A172 (cell line): ENCODE measurements around the gene GALNT14. TPM values are rescaled to one million over a fixed set of nuclear protein-coding genes. Genes with fewer than 3 reads are reported as not detected.

Experiments
- DNase-seq: peaks from one replicate; pipeline ENCODE4 v3.0.0-alpha.2; 2015; ENCODE audit warnings: low spot score
- total RNA-seq: library from RNA; depleted of rRNA; stranded (reverse); fragments of >200 nt; shearing (Covaris generic); gene quantifications from 2 replicates; pipeline ENCODE4 v1.2.3, GENCODE V29; 2014

The GALNT14 gene
- total RNA-seq, 1 experiment from 2014 or later = not detected

DNA sequence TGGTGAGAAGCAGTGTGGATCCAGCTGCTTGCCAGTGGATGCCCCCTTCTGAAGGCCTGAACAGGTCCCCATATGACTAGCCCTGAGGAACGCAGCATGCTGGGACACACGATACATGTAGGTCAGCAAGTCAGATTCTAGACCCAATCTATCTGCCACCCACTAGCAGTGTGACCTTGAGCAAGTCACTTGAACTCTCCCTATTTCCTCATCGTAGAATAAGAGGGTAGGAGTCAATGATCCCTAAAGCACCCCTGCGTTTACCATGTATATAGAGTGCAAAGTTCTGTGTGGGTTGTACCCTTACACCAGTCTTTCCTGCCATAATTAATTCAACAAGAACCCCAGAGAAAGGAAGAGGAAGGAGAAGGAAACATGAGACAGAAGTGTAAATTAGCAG, 123.7 kb downstream of the GALNT14 start:
- no peak for DNase-seq

DNA sequence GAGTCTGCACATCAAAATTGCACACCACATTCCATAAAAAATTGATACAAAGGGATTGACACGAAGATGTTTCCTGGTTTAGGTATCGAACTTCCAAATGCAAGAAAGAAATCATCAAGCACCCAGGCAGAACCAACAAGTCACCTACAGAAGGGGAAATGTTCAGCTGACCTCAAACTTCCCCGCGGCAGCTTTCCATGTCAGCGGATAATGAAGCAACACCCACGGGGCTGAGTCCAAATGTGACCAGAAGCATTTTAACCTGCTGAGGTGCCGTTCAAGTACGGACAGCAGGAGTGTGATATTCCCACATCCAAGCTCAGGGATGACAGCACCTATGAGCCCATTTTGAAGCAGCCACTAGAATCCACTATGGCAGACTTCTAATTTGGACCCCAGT, 124.9 kb downstream of the GALNT14 start:
- DNase-seq = no peak

DNA sequence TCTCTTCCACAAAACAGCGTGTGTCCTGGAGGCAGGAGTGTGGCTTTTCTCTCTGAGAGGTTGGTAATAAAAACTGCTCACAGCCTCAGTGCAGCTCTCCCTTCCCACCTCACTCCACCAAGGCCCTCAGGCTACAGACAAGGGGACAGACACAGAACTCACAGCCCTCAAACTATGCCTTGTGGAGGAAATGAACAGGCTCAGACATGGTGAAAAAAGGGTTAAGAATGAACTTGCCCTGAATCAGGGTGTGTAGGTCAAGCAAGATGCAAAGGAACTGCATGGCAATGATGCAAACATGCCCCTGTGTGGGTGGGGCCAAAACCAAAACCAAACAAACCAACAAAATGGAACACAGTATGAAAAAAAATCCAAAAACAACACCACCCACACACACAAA, 125.8 kb downstream of the GALNT14 start:
- DNase-seq = no peak

DNA sequence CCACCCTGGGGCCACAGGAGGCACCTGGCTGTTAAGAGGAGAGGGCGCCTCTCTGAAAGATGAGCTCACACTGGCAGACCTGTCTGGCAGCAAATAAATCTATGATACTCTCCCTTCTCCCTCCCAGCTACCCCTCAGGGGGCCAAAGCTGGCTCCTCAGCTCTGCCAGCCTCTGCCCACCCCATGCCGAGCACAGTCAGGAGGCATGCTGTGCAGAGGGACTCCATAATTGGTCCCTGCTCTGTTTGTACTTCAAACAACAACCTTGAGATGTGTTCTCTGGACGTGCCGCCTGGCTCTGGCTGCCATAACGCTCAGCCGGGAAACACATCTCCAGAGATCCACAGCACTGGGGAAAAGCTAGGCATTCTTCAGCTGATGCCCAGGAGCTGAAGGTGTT, 126.7 kb downstream of the GALNT14 start:
- DNase-seq = no peak

DNA sequence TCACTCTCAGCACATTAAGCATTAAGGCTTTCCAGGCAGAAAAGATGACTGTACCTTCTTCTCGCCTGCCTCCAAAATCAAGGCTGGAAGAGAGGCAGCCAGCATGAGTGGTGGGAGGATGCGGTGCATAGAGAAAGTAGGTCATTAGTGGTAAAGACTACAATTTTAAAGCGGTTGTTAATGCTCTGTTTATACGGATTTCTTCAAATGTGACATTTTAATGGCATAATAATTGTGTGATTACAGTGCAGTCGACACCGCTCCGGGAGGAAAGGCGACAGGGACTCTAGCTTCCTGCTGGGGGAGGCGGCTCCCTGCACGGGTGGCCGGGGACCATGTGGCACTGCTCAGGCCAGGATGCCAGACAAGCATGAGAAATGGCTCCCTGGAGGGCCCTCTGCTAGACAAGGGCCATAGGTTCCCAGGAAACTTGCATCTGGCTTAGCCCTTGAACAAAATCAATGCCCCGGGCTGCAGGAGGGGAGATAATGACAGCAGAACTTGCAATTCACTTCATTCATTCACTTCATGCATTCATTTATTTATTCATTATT, 129.6 kb downstream of the GALNT14 start:
- DNase-seq = no peak

DNA sequence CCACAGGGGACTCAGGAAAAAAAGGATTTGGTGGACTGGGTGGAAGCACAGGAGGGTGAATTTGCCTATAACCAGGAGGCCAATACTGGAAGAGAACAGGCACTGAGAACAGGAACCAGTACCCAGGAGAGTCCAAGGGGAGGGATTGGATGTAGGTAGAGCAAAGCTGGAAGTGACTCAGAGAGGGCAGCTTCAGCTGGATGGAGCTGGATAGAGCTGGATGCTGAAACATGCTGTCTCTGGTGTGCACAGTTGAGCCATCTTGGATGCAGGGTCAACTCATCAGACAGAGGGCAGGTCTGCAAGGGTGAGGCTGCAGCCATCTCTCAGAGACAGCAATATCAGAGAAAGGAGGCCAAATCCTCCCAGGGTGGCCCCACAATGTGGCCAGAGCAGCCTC, 134.0 kb downstream of the GALNT14 start:
- no peak for DNase-seq

DNA sequence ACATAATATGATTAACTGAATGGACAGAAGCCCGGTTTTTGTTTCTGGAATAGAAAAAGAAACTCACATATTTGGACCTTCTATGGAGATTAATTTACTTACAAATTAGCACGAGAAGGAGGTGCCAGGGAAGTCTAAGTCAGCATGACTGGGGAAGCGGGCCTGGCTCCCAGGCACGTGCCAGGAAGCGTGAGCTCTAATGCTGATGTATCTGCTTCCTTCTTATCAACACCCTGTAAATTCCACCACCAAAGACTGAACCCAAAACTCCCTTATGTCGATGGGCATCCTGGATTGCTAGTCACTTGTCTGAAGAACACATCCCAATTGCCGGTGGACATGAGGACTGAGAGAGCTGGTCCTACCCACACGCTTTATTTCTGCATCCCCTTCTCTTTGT, 134.5 kb downstream of the GALNT14 start:
- DNase-seq = no peak

DNA sequence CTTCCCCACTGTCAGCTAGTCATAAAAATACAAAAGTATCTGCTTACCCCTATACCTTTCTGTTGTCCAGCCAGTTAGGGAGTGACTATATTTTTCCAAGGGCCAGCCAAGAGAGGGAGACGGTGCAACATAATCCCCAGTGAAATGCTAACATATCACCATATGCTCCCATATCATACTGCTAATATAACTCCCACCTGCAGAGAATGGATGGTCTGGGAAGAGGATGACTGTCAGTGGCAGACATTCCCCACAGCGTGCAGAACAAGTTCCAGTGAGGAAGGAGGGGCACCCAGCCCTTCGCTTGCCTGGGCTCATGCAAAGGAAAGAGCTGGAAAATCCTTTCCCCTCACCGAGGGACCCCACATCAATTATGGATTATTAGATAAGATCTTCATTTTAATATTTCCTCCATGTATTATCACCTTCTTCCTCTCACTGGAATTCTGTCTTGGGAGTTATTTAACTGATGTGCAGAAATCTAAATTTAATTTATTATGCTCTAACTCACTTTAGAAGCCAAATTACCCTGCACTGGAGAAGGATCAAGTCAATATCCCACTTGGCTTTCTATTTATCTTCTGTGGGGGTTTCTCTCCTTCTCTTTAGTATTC, 135.6 kb downstream of the GALNT14 start:
- no peak for DNase-seq

DNA sequence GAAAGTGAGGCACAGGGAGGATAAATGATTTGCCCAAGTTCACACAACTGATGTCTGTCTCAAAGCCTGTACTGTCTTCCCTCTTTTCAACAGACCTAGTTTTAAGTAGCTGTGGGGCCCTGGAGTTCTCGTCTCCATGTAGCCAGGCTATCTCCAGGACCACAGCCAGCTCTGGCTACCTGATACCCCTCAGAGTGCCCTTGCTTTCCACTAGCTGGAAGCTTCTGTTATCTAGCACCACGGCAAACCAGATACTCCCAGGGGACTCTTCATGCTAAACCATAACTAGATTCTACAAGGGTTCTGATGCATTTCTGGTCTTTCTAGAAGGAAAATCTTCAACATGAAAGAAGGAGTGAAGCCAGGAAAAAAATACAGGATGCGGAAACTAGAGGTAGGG, 137.3 kb downstream of the GALNT14 start:
- no peak for DNase-seq

DNA sequence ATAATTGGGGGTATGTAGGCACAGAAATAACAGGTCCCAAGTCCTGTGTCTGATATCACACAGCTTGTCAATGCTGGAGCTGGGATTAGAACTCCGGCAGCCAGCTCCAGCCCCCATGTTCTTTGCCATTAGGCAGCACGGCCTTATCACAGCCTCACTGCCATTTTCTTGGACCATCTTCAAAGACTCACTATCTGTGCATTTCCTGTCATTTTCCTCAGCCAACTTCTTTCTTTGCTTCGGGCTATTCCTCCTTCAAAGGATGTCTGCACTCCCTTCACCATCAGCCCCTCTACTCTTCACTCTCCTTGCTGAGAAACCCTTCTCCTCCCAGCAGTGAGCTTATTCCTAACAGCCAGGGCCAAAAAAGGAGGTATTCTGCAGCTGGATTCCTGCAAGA, 139.6 kb downstream of the GALNT14 start:
- no peak for DNase-seq

DNA sequence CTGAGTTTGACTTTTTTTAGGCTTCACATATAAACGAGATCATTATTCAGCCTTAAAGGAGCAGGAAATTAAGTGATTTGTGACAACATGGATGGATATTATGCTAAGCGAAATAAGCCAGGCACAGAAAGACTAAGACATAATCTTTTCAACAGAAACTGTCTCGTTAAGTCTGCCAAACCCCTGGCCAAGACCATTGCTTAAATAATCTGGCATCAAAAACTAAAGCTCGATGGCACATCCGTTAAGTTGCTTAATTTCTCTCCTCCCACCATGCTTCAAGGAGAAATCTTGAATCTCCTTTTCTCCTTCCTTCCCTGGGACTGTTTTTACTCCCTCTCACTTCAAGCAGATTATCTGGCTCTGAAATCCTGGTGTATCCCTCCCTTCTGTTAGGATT, 140.3 kb downstream of the GALNT14 start:
- DNase-seq = no peak

DNA sequence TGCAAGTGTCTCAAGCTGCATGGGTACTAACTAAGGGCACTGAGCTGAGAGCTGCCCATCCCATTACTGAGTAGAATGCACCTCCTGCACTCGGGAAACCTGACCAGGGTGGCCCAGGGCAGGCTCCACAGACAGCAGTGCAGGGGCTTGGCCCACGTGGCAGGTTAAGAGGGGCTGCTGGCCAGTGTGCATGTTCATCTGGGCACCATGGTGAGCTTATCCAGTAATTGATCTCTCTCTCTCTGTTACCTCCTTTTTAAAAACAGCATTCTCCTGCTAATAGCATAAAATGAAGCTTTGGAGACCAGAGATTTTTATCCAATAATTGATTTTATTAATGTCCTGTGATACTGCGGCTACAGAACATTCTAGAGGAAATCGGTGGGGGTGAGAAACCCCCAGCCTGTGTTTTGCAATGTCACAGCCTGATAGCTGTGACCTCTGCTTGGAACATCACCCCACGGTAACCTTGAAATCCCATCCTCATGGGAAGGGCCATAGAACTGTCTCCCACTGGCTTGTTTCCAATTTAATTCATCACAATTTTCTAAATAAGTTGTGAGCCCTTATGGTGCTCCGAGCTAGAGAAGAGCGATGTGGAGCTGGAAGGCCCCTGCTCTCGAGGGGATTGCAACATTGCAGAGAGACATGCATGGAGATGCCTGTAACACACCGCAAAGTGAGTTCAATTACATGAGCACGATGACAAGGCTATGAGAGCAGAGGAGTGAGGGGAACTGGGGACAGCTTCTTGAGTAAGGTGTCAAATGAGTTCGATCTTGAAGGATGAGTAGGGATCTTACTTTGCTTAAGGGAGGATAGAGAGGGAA, 143.8 kb downstream of the GALNT14 start:
- no peak for DNase-seq

DNA sequence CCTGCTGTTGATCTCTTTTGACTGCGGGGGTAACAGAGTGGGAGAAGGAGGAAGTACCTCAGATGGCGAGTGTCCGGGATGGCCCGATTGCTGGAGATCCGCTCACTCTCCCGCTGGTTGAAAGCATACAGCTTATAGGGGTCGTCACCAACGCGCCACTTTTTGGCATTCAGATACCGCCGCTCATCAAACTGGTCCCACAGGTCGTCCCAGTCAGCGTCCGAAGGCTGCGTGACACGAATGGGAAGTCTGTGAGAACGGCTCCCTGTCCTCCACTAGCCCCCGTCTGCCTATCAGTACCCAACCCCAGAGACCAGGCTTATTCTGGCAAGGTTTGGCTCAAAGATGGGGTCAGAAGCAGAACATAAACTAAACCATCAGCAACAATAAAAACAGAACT, 145.5 kb downstream of the GALNT14 start:
- no peak for DNase-seq

DNA sequence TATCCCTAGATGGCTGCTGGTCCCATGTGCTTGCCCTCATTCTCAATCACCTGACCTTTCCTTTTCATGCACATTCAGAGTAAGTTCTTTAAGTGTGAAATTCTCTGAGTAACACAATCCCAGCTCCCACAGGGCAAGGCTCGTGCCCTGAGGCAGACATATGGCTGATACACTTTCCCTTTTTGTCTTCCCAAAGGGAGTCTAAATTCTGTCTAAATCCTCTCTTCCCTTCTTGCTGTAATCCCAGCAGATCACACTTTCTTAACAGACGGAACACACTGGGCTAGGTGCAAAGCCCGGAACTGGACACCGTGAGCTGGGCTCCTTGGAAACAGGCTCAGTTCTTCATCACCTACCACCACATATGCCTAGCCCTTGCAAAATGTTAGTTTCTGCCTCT, 147.6 kb downstream of the GALNT14 start:
- no peak for DNase-seq

DNA sequence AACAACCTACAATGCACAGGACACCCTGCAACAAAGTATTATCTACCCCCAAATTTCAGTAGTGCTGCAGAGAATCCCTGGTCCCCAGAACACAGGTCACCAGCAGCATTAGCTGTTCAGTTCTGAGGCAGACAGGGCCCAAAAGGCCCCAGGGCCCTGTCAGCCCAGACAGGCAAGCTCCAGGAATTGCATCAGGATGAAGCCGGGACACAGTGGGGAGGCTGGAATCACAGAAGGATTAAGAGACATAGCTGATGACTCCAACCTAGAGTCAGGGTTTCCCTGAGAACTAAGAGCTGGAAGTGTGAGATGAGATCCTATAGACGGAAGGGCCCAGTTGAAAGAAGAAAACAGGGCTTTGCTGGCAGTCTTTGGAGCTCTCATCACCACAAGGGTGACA, 148.1 kb downstream of the GALNT14 start:
- no peak for DNase-seq

DNA sequence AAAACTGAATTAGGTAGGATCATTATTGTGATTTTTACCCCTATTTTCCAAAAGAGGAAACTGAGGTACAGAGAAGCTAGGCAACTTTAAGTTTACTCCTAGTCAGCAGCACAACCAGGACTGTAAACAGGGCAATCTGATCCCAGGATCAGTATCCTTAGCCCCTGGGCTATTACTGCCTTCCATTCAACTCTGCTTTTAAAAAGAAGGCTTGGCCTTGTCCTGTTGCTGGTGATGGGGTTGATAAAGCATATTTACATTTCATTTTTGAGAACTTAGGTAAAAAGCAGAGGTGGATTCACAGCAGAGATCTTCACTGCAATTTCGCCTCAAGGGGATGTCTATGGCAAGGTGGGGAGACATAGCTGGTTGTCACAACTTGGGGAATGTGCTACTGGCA, 148.5 kb downstream of the GALNT14 start:
- no peak for DNase-seq

DNA sequence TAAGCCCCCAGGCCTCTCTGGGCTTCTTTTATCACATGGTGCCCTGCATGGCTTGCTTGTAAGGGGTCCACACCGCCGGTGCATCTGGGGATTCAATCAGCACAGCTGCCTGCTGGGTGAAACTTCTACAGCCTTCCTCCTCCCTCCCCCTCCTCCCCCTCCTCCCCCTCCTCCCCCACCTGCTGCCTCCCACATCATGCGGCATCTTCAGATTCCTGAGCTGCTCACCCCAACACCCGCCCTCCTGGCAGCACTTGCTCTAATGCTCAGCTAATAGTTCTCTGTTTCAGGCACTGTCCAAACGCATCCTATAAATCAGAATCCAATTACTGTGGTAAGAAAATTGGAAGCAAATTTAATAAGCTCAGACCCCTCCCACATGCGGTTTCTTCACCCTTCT, 150.7 kb downstream of the GALNT14 start:
- no peak for DNase-seq

DNA sequence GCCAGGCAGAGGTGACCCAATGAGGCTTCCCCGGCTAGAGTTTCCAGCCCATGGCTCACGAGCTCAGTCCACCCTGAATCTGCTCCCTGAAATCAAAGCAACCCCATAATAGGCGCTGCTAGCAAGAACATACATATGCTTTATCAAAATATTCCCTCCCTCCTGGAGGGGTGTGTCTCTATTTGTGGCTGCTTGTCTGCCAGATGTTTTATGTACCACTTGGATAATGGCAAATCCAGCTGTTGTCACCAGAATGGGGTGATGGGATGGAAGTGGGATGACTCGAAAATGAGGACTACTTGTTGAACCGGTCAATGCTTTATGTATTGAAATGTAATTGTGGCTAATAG, 152.0 kb downstream of the GALNT14 start:
- no peak for DNase-seq

DNA sequence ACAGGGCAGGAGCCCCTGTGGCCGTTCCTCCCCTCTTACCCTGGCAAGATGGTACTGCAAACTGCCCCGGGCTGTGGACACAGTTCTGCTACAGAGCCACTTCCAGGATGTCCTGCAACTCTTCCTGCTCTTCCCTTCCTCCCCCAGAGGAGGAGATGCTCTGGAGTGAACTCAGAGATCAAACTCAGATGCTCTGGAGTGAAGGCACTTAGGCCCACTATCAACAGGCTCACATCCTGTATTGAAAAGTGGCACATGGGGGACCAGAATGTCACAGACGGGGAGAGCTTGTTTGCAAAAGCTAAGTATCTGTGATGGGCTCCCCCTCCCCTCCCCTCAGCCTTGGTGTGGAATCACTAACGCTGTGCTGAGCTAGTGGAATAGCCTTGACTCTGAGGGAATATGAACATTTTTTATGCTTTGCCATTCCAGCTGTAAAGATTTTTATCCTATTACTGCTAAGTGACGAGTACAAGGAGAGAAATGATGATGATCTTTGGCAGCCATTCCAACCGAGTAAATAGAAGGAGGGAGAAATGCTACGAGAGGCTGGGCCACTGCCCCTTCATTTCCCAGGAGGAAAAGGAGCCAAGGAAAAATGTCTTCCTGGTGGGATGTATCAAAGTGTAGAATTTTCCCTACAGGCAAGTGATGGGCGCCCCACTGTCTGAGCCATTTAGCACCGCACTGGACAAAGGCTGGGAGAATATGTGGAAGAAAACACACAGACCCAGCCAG, 152.6 kb downstream of the GALNT14 start:
- DNase-seq = no peak

DNA sequence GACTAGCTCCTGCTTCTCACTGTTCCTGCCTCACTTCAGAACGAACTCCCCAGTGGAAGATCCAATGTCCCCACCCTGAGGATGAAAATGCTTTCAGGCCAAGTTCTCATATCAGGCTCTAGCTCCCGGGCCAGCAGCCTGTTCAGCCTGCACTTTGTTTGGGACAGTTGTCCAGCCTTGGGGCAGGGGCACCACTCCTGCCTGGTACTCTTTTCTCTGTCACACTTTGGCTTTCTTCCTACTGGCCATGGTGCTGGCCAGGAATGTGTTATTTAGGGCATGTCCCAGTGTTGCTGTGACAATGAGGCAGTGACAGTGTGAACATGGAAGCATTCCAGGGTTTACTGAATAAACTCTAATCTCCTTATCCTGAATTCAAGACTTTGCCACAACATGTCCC, 154.1 kb downstream of the GALNT14 start:
- no peak for DNase-seq

DNA sequence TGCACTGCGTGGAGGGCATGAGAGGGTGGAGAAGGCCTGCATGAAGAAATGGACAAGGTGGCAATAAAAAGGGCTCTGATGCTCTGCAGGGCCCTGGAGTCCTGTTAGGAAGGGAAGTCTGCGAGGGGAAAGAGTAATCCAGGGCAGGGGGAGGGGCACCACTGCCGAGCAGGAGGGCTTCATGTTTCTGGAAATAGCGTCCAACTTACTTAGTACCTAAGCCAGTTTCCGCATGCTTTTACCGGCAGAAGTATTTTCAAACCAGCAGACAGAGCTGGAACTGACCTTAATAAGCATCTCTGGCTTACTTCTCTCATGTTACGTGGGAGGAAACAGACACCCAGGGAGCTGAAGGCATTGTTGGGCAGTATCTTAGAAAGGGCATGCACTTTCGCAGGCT, 156.7 kb downstream of the GALNT14 start:
- no peak for DNase-seq

DNA sequence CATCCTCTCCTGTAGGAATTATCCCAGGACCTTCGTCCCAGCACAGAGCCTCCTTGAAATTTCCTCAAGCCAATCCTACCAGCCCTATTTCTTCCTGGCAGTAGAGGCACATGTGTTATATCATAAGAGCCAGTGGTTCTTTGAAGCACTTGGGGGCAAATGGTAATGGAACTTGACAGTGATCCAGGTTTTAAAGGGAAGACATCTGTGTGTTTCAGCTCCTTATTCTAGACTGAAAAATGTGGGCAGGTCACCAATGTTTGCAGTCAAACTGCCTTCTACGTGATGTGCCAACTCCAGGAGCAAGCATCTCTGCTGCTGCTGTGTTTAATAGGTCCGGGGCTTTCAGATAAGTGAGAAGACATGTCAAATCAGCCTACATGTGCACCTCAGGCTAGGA, 157.1 kb downstream of the GALNT14 start:
- DNase-seq = no peak

DNA sequence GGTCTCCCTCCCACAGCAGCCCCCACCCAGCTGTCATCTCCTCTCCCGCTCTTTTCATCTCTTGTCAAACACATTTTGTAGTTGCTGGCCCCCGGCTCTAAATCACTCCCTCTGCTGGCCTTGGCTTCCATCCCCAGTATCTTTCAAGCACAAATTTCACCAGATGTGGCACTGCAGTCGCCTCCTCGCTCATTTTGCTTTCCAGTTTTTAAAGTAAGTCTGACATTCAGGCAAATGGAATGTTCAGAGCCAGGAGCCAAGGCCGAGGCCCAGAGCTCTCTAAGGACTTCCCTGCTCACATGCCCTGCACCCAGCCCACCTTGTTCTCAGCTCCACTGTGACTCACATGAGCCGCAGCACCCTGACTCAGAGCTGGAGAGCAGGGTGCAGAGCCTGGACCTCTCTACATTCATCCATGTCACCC, 158.4 kb downstream of the GALNT14 start:
- peak; percentile 80 for DNase-seq
